MCF 10A (cell line): ENCODE measurements around the gene HVCN1. TPM values are rescaled to one million over a fixed set of nuclear protein-coding genes. Genes with fewer than 3 reads are reported as not detected.

Experiments
- BruUV-seq: library from RNA; stranded (reverse); fragments of 400-500 nt; replicated peaks from 2 replicates; lab custom pipeline; 2021; lab: Mats Ljungman, UMichigan
- CTCF ChIA-PET: fragments of 300-600 bp; sonication (Branson Sonifier 250); formaldehyde crosslinking; extraction: SDS; loops from one replicate; lab custom pipeline; 2021; ENCODE audit warnings: antibody characterized with exemption, inconsistent platforms; lab: Yijun Ruan, JAX
- POLR2A ChIA-PET: fragments of 300-600, 350-650 bp; sonication (Branson Sonifier 250); formaldehyde crosslinking; extraction: SDS; loops from one replicate; lab custom pipeline; 2020; ENCODE audit warnings: antibody characterized with exemption, inconsistent platforms; lab: Yijun Ruan, JAX
- DNase-seq: peaks from one replicate; pipeline ENCODE4 v3.0.0-alpha.2; 2018; ENCODE audit not compliant: unreplicated experiment
- H3K27ac Mint-ChIP-seq: one replicate; pipeline ENCODE4 v1.8.0; 2022; ENCODE audit warnings: mild to moderate bottlenecking, low read depth, mixed read lengths; ENCODE audit not compliant: unreplicated experiment
- H3K27me3 Mint-ChIP-seq: one replicate; pipeline ENCODE4 v1.8.0; 2022; ENCODE audit warnings: mixed read lengths; ENCODE audit not compliant: insufficient read depth, unreplicated experiment
- H3K36me3 Mint-ChIP-seq: one replicate; pipeline ENCODE4 v1.8.0; 2022; ENCODE audit warnings: mild to moderate bottlenecking, moderate library complexity, mixed read lengths; ENCODE audit not compliant: insufficient read depth, unreplicated experiment
- H3K4me1 Mint-ChIP-seq: one replicate; pipeline ENCODE4 v1.8.0; 2022; ENCODE audit warnings: mixed read lengths; ENCODE audit not compliant: insufficient read depth, unreplicated experiment
- H3K4me3 Mint-ChIP-seq: one replicate; pipeline ENCODE4 v1.8.0; 2022; ENCODE audit warnings: mild to moderate bottlenecking, moderate library complexity, mixed read lengths; ENCODE audit not compliant: unreplicated experiment
- H3K9me3 Mint-ChIP-seq: one replicate; pipeline ENCODE4 v1.8.0; 2022; ENCODE audit warnings: mixed read lengths; ENCODE audit not compliant: unreplicated experiment
- CTCF ChIP-seq: fragments of 200-600 bp; IDR thresholded peaks from one replicate; pipeline ENCODE4 v1.8.0; 2022; ENCODE audit warnings: antibody characterized with exemption, mild to moderate bottlenecking; ENCODE audit not compliant: unreplicated experiment
- intact Hi-C: fragments of 100-400 bp; cut with micrococcal nuclease; formaldehyde crosslinking; loops from 2 replicates; pipeline ENCODE4 v1.14.1; 2022
- total RNA-seq: library from RNA; stranded (reverse); gene quantifications from 2 replicates; pipeline ENCODE4 v1.2.3, GENCODE V29; 2022

The HVCN1 gene
- total RNA-seq, 1 experiment from 2014 or later = not detected

DNA sequence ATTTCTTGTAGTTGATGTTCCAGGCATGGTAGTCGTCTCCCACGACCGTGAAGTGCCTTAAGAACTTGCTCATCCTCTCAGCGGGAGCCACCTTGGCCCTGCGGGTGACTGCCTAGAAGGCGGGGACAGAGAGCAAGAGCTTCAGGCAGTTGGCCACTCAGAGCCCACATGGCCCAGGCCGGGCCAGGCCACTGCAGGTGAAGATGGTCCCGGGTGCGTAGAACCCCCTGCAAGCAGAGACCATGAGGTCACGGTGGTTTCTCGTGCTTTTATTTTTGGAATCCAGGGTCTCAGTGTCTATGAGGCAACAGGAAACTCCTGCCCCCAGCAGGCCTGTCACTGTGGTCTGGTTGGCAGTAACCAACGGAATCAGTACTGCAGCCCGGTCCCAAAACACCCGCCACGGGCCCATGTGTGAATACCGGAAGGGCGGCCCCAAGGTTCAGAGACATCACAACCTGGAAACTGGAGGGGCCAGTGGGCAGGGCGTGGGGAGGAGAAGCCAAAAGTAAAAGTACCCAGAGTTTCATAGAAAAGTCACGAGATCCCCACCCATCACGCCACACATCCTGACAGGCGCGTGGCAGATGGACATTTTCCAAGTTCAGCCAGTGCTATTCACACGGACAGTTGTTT lies 27.5 kb downstream of the HVCN1 start:
- Mint-ChIP-seq H3K4me1 (no peaks in the 10 kb centered on the region), H3K27me3 (peaks cover 56% of the 10 kb centered on the region), H3K27ac (no peak overlapping the region), H3K36me3 (no peaks in the 10 kb centered on the region), H3K9me3 (no peaks in the 10 kb centered on the region), H3K4me3 (no peak overlapping the region)
- BruUV-seq = no TSS peak
- ChIA-PET POLR2A (interaction anchor here (0.7 kb wide), 1 partner anchor 12 kb away, joined by 3 read pairs; no protein-coding TSS in a partner anchor), CTCF (interaction anchor here (0.5 kb wide), 1 partner anchor 61 kb away, joined by 3 read pairs; no protein-coding TSS in a partner anchor)
- TF ChIP-seq CTCF = no peak
- intact Hi-C loops = no loop called here
- DNase-seq = no peak

GRCh38 chr12:110658878-110659277 lies 30.0 kb downstream of the HVCN1 start:
- intact Hi-C loops = no loop called here
- Mint-ChIP-seq H3K36me3 (no peaks in the 10 kb centered on the region), H3K4me3 (no peak overlapping the region), H3K9me3 (no peaks in the 10 kb centered on the region), H3K27ac (no peak overlapping the region), H3K4me1 (no peaks in the 10 kb centered on the region), H3K27me3 (peaks cover 36% of the 10 kb centered on the region)
- TF ChIP-seq CTCF = no peak
- CTCF ChIA-PET = interaction anchor here (0.6 kb wide), 1 partner anchor 208 kb away, joined by 3 read pairs; no protein-coding TSS in a partner anchor
- no peak for DNase-seq
- POLR2A ChIA-PET = no interaction called here
- BruUV-seq = no TSS peak

DNA sequence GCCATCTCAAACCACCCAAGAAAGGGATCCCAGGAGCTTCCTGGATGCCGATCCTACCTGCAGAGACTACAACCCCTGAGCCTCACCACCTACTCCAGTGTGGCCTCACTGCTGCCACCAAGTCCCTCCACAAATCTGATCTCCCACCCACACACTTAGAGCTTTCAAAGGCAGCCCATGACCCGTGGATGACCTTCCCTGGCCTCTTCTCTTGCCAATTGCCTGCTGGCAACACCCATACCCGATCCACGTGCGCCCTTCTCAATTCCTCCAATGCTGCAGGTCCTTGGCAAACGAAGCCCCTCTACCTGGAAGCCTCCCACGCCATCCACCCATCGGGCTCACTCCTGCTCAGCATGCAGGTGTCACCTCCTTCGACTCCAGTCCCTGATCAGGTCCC lies 30.7 kb downstream of the HVCN1 start:
- CTCF ChIA-PET = interaction anchor here (0.6 kb wide), 1 partner anchor 20 kb away, joined by 3 read pairs; no protein-coding TSS in a partner anchor

More for the DNA sequence above, 30.7 kb downstream of the HVCN1 start:
- BruUV-seq = no TSS peak
- Mint-ChIP-seq H3K36me3 (no peaks in the 10 kb centered on the region), H3K27me3 (peaks cover 30% of the 10 kb centered on the region), H3K9me3 (no peaks in the 10 kb centered on the region), H3K27ac (no peak overlapping the region), H3K4me3 (no peak overlapping the region), H3K4me1 (no peaks in the 10 kb centered on the region)
- intact Hi-C loops = no loop called here
- POLR2A ChIA-PET = no interaction called here
- DNase-seq = no peak
- TF ChIP-seq CTCF = no peak
